ENCODE data around the gene TIE1.

DNA sequence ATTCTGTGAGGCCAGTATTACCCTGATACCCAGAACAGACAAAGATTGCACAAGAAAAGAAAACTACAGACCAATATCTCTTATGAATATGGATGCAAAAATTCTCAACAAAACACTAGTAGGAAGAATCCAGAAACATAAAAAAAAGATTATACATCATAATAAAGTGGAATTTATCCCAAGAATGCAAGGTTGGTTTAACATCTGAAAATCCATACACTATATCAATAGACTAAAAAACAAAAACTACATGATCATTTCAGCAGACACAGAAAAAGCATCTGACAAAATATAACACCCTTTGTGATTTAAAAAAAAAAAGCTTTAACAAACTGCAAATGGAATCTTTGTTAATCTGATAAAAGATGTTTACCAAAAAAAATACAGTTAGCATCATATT is 24.6 kb downstream of the TIE1 start:
- TF ChIP-seq, protein P1, sequence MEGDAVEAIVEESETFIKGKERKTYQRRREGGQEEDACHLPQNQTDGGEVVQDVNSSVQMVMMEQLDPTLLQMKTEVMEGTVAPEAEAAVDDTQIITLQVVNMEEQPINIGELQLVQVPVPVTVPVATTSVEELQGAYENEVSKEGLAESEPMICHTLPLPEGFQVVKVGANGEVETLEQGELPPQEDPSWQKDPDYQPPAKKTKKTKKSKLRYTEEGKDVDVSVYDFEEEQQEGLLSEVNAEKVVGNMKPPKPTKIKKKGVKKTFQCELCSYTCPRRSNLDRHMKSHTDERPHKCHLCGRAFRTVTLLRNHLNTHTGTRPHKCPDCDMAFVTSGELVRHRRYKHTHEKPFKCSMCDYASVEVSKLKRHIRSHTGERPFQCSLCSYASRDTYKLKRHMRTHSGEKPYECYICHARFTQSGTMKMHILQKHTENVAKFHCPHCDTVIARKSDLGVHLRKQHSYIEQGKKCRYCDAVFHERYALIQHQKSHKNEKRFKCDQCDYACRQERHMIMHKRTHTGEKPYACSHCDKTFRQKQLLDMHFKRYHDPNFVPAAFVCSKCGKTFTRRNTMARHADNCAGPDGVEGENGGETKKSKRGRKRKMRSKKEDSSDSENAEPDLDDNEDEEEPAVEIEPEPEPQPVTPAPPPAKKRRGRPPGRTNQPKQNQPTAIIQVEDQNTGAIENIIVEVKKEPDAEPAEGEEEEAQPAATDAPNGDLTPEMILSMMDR (IDR thresholded peaks at IDR 0.05): no peak
- no peak for TF ChIP-seq POLR2A (IDR thresholded peaks at IDR 0.05)

All from uterus (tissue), 2 donors.